ENCODE measurements around the gene CIART.
"Not testable (repeated sequence)": the region's sequence is repeated elsewhere in the genome, so short reads cannot be mapped to it uniquely, and the experiment has no call there.

CIART gene

GRCh38 chr1:150262388-150263320 is 19.7 kb upstream of the CIART start:
- no peak for DNase-seq (ENCODE audit: low read depth, low spot score)

DNA sequence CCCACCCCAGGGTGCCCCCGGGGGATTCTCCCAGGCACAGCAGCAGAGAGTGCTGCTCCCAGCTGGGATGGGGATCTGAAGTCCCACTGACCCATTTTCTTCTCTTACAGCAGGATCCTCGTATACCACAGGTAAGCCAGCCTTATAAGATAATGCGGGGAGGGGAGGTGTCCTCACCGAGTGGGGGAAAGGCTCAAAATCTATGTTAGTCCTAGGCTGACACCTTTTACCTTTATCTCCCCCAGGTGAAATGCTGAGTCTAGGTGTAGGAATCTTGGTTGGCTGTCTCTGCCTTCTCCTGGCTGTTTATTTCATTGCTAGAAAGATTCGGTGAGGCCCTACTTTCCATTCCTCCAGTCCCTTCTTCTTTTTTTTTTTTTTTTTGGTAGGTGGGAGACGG is 18.8 kb upstream of the CIART start:
- no peak for DNase-seq (ENCODE audit: low read depth, low spot score)

- no peak for DNase-seq (ENCODE audit: low read depth, low spot score)
Observed at GRCh38 chr1:150267896-150268295, 14.5 kb upstream of the CIART start.

- DNase-seq (ENCODE audit: low read depth, low spot score): no peak
Observed at GRCh38 chr1:150268340-150268704, 14.0 kb upstream of the CIART start.

- peak; percentile 83 for DNase-seq (ENCODE audit: low read depth, low spot score)
Observed at GRCh38 chr1:150268705-150269403, 13.5 kb upstream of the CIART start, which contains the start of gene APH1A. TSS of gene APH1A (minus strand) at chr1:150269016. CDS start at chr1:150268810, 206 bp downstream.

DNA sequence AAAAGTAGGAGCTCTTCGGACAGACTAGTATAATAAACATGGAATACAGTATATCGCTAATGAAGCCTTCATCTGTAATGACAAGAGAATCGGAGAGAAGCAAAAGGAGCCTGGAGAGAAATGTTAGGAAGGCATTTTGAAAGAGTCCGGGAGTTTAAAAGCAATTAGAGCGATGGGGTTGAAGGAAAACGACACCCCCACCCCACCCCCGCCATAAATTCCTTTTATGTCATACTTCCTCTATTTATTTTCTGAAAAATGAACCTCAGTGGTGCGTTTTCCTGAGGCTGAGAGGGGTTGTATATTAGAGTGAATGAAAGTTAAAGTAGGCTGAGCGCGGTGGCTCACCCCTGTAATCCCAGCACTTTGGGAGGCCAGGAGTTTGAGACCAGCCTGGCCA is 12.9 kb upstream of the CIART start:
- no peak for DNase-seq (ENCODE audit: low read depth, low spot score)

- no peak for DNase-seq (ENCODE audit: low read depth, low spot score)
Observed at GRCh38 chr1:150271291-150271959, 10.9 kb upstream of the CIART start.

GRCh38 chr1:150273311-150273710 is 9.0 kb upstream of the CIART start:
- no peak for DNase-seq (ENCODE audit: low read depth, low spot score)

GRCh38 chr1:150280138-150280707 is 2.1 kb upstream of the CIART start:
- no peak for DNase-seq (ENCODE audit: low read depth, low spot score)

- DNase-seq (ENCODE audit: low read depth, low spot score): no peak
Observed at GRCh38 chr1:150281221-150281757, 1.1 kb upstream of the CIART start.

- DNase-seq (ENCODE audit: low read depth, low spot score): no peak
Observed at GRCh38 chr1:150282558-150282958, 204 bp downstream of the CIART start.

DNA sequence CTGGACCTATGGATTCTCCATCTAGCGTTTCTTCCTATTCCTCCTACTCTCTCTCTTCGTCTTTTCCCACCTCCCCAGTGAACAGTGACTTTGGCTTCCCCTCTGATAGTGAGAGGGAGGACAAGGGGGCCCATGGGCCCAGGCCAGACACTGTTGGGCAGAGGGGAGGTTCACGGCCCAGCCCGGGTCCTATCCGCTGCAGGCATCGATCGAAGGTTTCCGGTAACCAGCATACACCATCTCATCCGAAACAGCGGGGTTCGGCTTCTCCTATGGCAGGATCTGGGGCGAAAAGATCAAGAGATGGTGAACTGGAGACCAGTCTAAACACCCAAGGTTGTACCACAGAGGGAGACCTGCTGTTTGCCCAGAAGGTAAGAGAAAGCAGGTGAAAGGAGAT is 906 bp downstream of the CIART start:
- no peak for DNase-seq (ENCODE audit: low read depth, low spot score)

GRCh38 chr1:150288382-150288781 is 6.0 kb downstream of the CIART start:
- no peak for DNase-seq (ENCODE audit: low read depth, low spot score)

GRCh38 chr1:150288822-150289221 is 6.5 kb downstream of the CIART start:
- no peak for DNase-seq (ENCODE audit: low read depth, low spot score)

GRCh38 chr1:150293433-150294253 is 11.3 kb downstream of the CIART start, which contains the start of gene MRPS21:
TSS of gene MRPS21 (plus strand) at chr1:150293861. CDS start at chr1:150294367, 506 bp downstream.
- DNase-seq (ENCODE audit: low read depth, low spot score): peak; percentile 50

GRCh38 chr1:150295476-150295875 is 13.1 kb downstream of the CIART start:
- DNase-seq (ENCODE audit: low read depth, low spot score): no peak

- DNase-seq (ENCODE audit: low read depth, low spot score): no peak
Observed at GRCh38 chr1:150299716-150300115, 17.4 kb downstream of the CIART start.

DNA sequence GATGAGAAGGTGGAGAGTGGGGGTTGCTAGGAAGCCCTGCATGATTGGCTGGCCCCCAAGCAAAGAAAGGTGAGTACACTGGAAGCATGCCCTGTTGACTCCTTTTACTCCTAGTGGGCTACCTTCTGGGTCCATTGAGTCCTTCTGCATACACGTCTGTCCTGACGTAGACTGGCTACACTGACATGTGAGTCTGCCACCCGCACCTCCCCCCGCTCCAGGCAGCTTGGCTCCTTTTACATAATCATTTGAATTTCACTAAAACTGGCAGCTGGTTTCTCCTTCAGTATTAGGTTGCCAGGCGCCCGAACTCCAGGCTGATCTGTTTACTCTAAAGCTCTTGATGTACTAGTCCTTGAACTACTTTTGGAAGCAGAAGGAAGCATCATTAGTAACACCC is 20.0 kb downstream of the CIART start:
- no peak for DNase-seq (ENCODE audit: low read depth, low spot score)

GRCh38 chr1:150302902-150303301 is 20.5 kb downstream of the CIART start:
- DNase-seq (ENCODE audit: low read depth, low spot score): no peak

GRCh38 chr1:150308585-150308984 is 26.2 kb downstream of the CIART start:
- not testable (repeated sequence) for DNase-seq (ENCODE audit: low read depth, low spot score)
